Measurements from ENCODE around the gene CD82.

Gene CD82

GRCh38 chr11:44621784-44622183 lies 56.3 kb downstream of the CD82 start:
- DNase-seq = no peak

DNA sequence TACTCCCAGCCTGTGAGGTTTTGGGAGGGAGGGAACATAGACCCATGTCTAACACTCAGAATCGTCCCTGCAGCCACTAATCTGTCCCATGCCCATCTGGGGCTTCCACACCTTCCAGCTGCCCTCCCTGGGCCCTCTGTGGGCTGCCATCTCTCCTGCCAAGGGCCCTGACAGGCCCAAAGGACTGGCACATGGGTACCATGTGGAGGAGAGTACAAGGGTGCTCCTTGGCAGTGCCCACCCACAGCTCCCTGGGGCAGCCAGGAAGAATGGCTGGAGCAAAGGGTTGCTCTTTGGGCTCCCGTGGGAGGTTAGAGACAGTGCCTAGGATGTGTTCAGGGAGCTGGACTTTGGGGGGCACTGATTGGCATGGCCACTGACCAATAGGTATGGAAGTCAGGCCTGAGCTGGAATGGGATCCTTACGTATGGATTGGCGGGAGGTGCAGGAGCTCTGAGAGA lies 56.8 kb downstream of the CD82 start:
- no peak for DNase-seq

DNA sequence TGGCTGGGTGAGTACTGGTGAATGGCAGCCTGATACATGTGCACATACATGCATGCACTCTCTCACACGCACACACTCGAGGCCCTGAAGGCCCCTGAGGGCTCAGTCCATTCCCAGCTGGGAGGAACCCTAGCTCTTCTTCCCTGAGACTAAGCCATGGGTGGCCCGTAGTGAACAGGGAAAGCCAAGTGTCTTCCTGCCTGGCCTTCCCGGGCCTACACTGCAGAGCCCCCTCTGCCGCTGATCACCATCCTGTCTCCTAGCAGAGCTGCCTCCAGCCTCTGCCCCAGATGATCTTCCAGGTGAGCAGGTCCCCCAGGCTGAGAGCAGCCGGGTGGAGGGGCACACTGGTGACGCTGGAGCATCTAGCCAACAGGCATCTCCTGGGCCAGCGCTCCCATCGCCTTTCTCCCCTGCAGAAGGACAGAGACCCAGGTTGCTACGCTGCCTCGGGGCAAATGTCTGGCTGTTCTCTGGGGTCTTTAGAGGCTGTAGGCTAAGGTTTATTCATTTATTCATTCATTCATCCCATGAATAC lies 57.3 kb downstream of the CD82 start:
- DNase-seq = no peak

GRCh38 chr11:44623341-44623730 lies 57.9 kb downstream of the CD82 start:
- DNase-seq = no peak

DNA sequence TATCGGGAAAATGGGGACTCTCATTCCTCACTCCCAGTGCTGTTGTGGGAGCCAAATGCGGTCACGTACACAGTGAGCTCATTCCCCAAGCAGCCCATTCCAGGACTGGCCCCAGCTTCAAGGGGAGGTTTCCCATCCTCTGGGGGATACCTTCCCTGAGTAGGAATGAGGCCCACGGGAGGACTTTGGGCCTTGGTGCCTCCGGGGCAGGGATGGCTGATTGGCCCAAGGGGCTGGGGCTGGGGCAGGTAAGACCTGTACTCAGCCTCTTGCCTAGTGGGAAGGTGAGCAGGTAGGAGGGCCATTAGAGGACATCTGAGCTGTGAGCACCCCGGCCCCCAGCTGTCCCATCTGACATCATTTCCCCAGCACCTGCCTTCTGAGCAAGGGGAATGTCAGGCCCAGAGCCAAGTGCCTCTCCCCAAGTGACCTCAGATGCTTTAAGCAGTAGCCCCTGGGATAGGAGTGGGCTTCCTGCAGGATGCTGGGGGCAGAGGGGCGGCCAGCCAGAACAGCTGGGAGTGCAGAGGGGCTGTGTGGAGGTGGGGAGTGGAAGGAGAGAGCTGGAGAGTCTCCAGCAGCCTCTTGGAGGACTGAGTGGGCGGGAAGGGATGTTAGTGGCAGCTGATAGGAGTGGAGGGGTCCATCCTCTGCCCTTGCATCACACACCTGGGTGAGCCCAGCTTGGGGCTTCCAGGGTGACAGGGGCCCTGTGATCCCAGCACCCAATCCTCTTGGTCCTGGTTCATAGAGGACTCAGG lies 58.4 kb downstream of the CD82 start:
- no peak for DNase-seq

- DNase-seq = no peak
These were observed 59.3 kb downstream of the CD82 start for GRCh38 chr11:44624761-44625221.

DNA sequence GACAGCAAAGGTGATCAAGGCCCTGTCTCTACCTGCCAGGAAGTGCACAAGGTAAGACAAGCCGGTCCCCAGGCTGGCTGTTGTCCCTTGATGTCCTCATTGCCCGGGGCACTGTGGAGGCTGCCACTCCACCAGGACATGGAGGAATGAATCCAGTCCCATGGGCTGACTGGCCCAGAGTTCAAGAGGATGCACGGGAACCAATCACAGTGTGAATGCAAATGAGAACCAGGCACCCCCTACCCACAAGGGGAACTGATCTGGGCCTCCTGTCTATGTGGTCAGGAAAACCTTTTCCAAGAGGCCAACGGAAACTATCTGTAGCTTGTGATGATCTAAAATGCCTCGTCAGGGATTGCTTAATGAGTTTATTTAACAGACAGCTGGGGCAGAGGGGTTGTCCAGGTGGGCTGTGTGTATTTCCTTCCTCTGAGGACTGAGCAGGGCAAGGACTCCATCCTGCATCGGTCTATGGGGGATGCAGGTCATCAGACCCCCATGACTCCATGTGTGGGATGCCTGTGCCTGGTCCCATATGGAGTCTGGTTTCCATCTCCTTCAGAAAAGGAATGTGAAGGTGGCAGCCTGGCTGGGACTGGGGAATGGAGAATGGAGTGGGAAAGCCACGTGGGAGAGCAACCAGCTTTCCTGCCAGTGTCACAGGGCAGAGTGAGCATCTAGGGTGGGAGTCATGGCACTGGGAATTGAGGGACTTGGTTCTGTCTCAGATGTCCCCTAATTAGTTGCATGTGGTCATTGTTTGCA lies 60.5 kb downstream of the CD82 start:
- DNase-seq = no peak

GRCh38 chr11:44626645-44627044 lies 61.2 kb downstream of the CD82 start:
- DNase-seq = no peak

DNA sequence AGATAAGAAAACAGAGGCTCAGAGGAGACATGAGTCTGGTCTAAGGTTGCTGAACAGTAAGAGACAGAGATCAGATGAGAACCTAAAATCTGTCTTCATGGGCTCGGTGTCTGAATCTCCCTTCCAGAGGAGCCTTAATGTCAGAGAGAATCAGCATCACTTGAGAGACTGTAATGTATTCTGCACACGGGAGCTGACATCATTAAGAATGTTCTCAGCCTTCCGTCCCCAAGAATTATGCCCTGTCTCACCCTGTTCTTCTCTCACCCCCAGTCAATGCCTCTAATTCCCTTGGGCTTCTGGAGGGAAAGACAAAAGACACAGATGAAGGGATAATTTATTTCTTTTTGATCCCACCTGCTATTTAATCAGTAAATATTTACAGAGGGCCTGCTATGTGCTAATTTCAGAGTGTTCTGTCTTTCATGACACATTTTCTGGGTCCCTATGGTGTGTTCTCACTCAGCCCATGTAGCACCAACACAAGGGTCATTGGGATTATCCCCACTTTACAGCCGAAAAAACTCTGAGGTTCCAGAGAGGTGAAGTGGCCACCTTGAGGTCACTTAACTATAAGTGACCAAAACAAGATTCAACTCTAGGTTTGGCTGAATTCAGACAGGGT lies 61.8 kb downstream of the CD82 start:
- DNase-seq = no peak

DNA sequence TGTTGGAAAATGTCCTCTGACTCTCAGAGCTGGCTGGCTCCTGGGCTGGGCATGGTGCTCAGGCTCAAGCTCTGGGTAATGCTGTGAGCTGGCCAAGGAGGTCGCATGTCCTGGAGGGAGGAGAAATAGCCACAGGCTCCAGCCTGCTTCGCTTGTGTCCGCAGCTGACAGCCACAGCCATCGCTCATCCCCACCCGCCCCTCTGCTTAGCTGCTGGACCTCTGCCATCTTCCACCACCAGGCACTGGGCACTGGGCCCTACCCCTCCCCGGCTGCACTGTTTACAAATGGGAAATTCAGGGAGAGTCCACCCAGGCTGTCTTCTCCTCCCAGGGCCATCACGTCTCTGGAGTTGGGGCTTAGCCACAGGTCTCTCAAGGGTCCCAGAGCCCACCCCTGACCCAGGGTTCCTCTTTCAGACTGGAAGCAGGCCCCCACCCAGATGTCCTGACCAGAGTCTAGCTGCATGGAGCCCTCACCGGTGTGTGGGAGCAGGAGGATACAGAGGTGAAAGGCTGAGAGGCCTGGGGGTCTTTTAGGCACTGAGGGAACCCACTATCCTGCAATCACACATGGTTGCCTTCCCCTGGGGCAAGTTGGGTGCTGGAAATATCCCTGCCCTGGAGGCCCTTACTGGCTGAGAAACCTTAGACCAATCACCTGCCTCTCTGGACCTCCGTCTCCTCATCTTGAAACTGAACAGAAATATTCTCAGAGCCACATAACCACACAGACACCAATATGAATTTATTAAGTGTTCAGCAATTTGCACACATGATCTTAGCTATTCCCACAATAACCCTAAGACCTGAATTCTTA lies 62.7 kb downstream of the CD82 start:
- DNase-seq = no peak

- DNase-seq = no peak
These were observed 63.6 kb downstream of the CD82 start for GRCh38 chr11:44628730-44629700.

- DNase-seq = no peak
These were observed 64.4 kb downstream of the CD82 start for GRCh38 chr11:44629732-44630345.

GRCh38 chr11:44630511-44631210 lies 65.2 kb downstream of the CD82 start:
- DNase-seq = no peak

DNA sequence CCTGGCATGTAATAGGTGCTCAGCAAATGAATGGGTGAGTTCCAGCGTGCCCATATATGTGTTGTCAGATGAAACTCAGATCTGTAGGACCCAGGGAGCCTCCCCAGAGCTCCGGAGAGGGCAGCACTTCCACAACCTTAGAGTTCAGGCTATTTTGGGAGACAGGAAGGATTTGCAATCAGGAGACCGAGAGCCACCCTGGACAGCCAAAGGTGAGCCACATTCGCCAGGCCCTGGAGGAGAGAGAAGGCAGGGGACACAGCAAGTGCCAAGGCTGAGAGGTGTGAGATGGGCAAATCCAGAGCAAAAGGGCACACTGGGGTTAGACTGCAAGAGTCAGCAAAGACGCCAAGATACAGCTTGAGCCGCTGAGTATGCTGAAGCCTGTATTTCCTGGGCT lies 66.4 kb downstream of the CD82 start:
- DNase-seq = no peak

DNA sequence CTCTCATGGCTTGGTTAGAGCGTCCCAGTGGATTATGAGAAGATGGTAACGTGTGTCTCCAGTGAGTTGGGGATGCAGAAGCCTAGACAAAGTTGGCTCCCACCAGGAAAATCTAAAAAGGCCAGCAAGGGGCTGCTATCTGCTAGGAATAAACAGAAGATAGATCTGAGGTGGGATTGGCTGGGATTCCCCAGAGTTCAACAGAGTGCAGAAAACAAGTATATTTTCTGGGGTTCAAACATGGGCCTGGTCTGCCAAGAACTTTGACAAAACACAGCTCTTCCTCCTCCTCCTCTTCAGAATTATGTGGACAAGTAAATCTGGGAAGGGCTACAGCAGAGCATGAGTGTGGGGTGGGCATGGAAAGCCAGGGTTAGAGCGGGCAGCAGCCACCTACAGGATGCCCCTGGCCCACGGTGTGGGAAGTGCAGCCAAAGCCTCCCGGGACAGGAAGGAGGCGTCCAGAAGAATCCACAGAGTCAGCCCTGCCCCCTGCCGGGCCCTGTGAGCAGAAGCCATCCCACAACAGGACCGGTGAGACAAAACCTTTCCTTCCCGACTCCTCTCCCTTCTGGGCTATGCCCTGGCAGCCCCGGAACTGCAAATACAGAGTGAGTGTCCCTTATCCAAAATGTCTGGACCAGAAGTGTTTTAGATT lies 67.1 kb downstream of the CD82 start:
- DNase-seq = no peak

DNA sequence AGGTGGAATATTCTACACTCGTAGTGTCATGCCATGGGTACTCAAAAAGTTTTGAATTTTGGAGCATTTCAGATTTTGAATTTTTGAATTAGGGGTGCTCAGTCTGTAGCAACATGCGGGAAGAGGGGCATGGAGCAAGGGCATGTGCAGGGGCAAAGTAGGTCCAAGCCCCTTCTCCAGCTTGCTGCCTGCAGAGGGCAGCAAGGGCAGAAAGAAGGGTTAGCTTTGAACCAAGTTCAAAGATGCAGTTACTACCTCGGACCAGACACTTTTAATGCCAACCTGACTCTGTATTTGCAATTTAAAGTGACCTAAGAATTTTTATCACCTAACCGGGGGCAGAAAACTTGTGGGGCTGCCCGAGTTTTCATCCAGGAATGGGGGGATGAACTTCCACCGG lies 68.2 kb downstream of the CD82 start:
- no peak for DNase-seq

DNA sequence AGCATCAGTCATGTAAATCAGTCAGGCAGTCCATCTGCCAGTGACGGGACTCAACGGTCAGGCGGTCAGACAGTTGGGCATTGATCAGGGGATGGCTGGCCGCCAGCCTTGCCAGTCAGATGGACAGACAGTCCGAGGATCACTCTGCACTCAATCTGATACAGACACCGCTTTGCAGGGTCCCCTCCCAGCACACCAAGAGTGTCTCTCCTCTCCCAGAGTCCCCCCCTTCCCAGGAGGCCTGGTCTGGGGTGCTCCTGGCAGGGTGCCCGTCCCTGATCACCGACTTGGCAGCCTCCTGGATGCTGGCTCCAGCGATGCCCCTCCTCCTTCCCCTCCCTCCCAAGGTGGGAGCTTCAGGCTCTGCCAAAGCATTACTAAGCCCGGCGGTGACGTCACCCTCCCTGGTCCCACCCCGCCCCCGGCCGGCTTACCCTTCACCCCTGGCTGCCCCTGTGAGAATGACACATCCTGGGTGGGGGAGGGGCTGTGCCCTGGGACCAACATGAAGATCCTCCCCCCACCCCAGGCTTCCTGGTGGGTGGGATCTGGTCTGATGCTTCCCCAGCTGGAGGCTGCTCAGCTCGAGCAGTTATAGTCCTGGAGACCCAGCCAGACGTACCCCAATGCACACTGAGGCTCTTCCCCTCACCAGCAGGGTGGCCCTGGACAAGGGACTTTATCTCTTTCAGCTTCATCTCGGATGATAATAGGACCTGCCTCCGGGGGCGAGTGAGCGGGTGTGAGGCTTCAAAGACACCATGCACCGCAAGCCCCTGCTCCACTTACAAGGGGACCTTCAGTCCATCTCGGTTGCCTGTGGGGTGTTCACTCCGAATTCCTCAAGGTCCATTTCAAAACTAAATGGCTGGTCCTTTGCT lies 69.2 kb downstream of the CD82 start:
- no peak for DNase-seq

GRCh38 chr11:44637487-44637886 lies 72.0 kb downstream of the CD82 start:
- DNase-seq = no peak

DNA sequence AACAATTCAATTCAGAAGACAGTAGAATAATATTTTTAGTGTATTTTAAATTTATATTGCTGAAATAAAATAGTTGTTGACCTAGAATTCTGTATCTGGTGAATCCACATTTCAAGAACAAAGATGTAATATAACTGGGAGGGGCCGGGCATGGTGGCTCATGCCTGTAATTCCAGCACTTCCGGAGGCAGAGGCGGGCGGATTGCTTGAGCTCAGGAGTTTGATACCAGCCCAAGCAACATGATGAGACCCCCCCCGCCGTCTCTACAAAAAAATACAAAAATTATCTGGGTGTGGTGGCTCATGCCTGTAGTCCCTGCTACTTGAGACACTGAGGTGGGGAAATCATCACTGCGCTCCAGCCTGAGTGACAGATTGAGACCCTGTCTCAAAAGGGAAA lies 72.6 kb downstream of the CD82 start:
- DNase-seq = no peak
